Astrocyte (in vitro differentiated cells and primary cell): ENCODE data around the gene CCDC74A. TPM values are rescaled to one million over a fixed set of nuclear protein-coding genes. Genes with fewer than 3 reads are reported as not detected.
"Not testable (repeated sequence)": the region's sequence is repeated elsewhere in the genome, so short reads cannot be mapped to it uniquely, and the experiment has no call there.

Experiments used
- DNase-seq: peaks from one replicate; pipeline ENCODE4 v3.0.0-alpha.2; 2010; ENCODE audit warnings: low read depth
- FAIRE-seq: peaks from 2 replicates; lab custom pipeline; 2011; peaks lifted over from hg19 to GRCh38; lab: Jason Lieb, UNC
- H2AFZ ChIP-seq: 2 replicates; pipeline ENCODE4 v1.6.0; 2012; ENCODE audit warnings: low read depth, low read length, inconsistent platforms
- H3K27ac ChIP-seq: 2 replicates; pipeline ENCODE4 v1.5.1; 2011; ENCODE audit warnings: low read depth, low read length, inconsistent platforms
- H3K27me3 ChIP-seq: 2 replicates; pipeline ENCODE4 v1.6.0; 2011; ENCODE audit warnings: low read length, inconsistent platforms; ENCODE audit not compliant: insufficient read depth
- H3K36me3 ChIP-seq: 2 replicates; pipeline ENCODE4 v1.5.1; 2011; ENCODE audit warnings: low read length, inconsistent platforms; ENCODE audit not compliant: insufficient read depth
- H3K4me1 ChIP-seq: 2 replicates; pipeline ENCODE4 v1.5.1; 2011; ENCODE audit warnings: low read length, inconsistent platforms; ENCODE audit not compliant: insufficient read depth
- H3K4me2 ChIP-seq: 2 replicates; pipeline ENCODE4 v1.6.0; 2012; ENCODE audit warnings: low read length, inconsistent platforms
- H3K4me3 ChIP-seq: 2 replicates; pipeline ENCODE4 v1.5.1; 2011; ENCODE audit warnings: low read depth, mild to moderate bottlenecking, low read length, inconsistent platforms; ENCODE audit not compliant: insufficient read depth
- H3K79me2 ChIP-seq: 2 replicates; pipeline ENCODE4 v1.6.0; 2012; ENCODE audit warnings: mild to moderate bottlenecking, low read length, inconsistent platforms; ENCODE audit not compliant: insufficient read depth
- H3K9ac ChIP-seq: 2 replicates; pipeline ENCODE4 v1.6.0; 2012; ENCODE audit warnings: mild to moderate bottlenecking, low read length, inconsistent platforms
- H3K9me3 ChIP-seq: 2 replicates; pipeline ENCODE4 v1.5.1; 2012; ENCODE audit warnings: low read depth, mild to moderate bottlenecking, low read length, inconsistent platforms; ENCODE audit not compliant: insufficient read depth
- H4K20me1 ChIP-seq: 2 replicates; pipeline ENCODE4 v1.6.0; 2012; ENCODE audit warnings: low read length, inconsistent platforms; ENCODE audit not compliant: insufficient read depth
- H3K27ac Mint-ChIP-seq: one replicate; pipeline ENCODE4 v1.8.0; 2021; ENCODE audit warnings: mild to moderate bottlenecking, mixed read lengths; ENCODE audit not compliant: unreplicated experiment
- H3K27me3 Mint-ChIP-seq: one replicate; pipeline ENCODE4 v1.8.0; 2021; ENCODE audit warnings: low read depth, mixed read lengths; ENCODE audit not compliant: unreplicated experiment
- H3K36me3 Mint-ChIP-seq: one replicate; pipeline ENCODE4 v1.8.0; 2021; ENCODE audit warnings: low read depth, mixed read lengths; ENCODE audit not compliant: unreplicated experiment
- H3K4me1 Mint-ChIP-seq: one replicate; pipeline ENCODE4 v1.8.0; 2021; ENCODE audit warnings: low read depth, mixed read lengths; ENCODE audit not compliant: unreplicated experiment
- H3K4me3 Mint-ChIP-seq: one replicate; pipeline ENCODE4 v1.8.0; 2021; ENCODE audit warnings: mild to moderate bottlenecking, moderate library complexity, mixed read lengths; ENCODE audit not compliant: unreplicated experiment
- H3K9me3 Mint-ChIP-seq: one replicate; pipeline ENCODE4 v1.8.0; 2021; ENCODE audit warnings: mild to moderate bottlenecking, mixed read lengths; ENCODE audit not compliant: unreplicated experiment
- CTCF ChIP-seq: IDR thresholded peaks from 2 replicates; pipeline ENCODE4 v1.5.1; 2011; ENCODE audit warnings: low read depth, mild to moderate bottlenecking, inconsistent platforms, low read length, moderate library complexity; ENCODE audit not compliant: insufficient read depth
- EZH2 ChIP-seq: IDR thresholded peaks from 2 replicates; pipeline ENCODE4 v1.6.1; 2012; ENCODE audit warnings: mild to moderate bottlenecking, low read length, inconsistent platforms; ENCODE audit not compliant: insufficient read depth
- total RNA-seq: library from RNA; stranded (reverse); gene quantifications from 2 replicates; pipeline ENCODE4 v1.2.1, GENCODE V29; 2021

Gene CCDC74A
- total RNA-seq, 1 donor from 2014 or later, result 7.2 TPM

GRCh38 chr2:131517106-131517831, 10.4 kb upstream of the CCDC74A start:
- Histone ChIP-seq H2AFZ (no peak overlapping the region), H3K27ac (no peak overlapping the region), H3K4me2 (no peak overlapping the region), H3K4me1 (no peaks in the 10 kb centered on the region), H3K4me3 (no peak overlapping the region), H4K20me1 (no peaks in the 10 kb centered on the region), H3K27me3 (no peaks in the 10 kb centered on the region), H3K36me3 (no peaks in the 10 kb centered on the region), H3K79me2 (no peaks in the 10 kb centered on the region), H3K9me3 (no peaks in the 10 kb centered on the region), H3K9ac (no peak overlapping the region)
- Mint-ChIP-seq H3K27ac (no peak overlapping the region), H3K27me3 (no peaks in the 10 kb centered on the region), H3K4me1 (peaks cover 3% of the 10 kb centered on the region), H3K4me3 (no peak overlapping the region), H3K9me3 (no peaks in the 10 kb centered on the region), H3K36me3 (peaks cover 7% of the 10 kb centered on the region)
- TF ChIP-seq CTCF, result no peak
- no peak for TF ChIP-seq EZH2
- DNase-seq, result no peak
- no peak for FAIRE-seq

GRCh38 chr2:131517856-131518255, 9.8 kb upstream of the CCDC74A start:
- not testable (repeated sequence) for H3K4me3 Mint-ChIP-seq, H3K4me3 ChIP-seq, H3K36me3 Mint-ChIP-seq, H3K27ac ChIP-seq, H3K79me2 ChIP-seq, H3K9me3 ChIP-seq, H3K4me1 Mint-ChIP-seq, H4K20me1 ChIP-seq, H3K36me3 ChIP-seq, H3K27me3 Mint-ChIP-seq, DNase-seq, H2AFZ ChIP-seq, H3K9ac ChIP-seq, FAIRE-seq, H3K27ac Mint-ChIP-seq, H3K27me3 ChIP-seq, H3K4me1 ChIP-seq, H3K9me3 Mint-ChIP-seq, H3K4me2 ChIP-seq

- not testable (repeated sequence) for H3K27ac Mint-ChIP-seq, FAIRE-seq, H3K27me3 Mint-ChIP-seq
These were observed 9.2 kb upstream of the CCDC74A start for GRCh38 chr2:131518531-131518930.

More at GRCh38 chr2:131518531-131518930, 9.2 kb upstream of the CCDC74A start:
- not testable (repeated sequence) for H3K9me3 ChIP-seq, H2AFZ ChIP-seq, H3K4me2 ChIP-seq, H3K9ac ChIP-seq, H3K27ac ChIP-seq, H3K4me3 Mint-ChIP-seq, H3K36me3 Mint-ChIP-seq, H3K4me1 ChIP-seq, H3K9me3 Mint-ChIP-seq, H3K36me3 ChIP-seq, H3K27me3 ChIP-seq, H3K79me2 ChIP-seq, DNase-seq, H3K4me3 ChIP-seq, H3K4me1 Mint-ChIP-seq, H4K20me1 ChIP-seq
